ENCODE results near the gene KRTAP6-1.

Gene KRTAP6-1

GRCh38 chr21:30613836-30614235, at the start of gene KRTAP6-1:
Gene KRTAP6-1 (minus strand): TSS chr21:30613930. CDS start chr21:30613904, 26 bp downstream.
- no peak for TF ChIP-seq CTCF (IDR thresholded peaks at IDR 0.05; ENCODE audit: borderline replicate concordance, insufficient read depth, low read depth, low read length)
- no peak within 1 kb of the TSS for H3K4me3 ChIP-seq (ENCODE audit: low read depth, low read length)

GRCh38 chr21:30652891-30653290, 39.2 kb upstream of the KRTAP6-1 start:
- no peak for TF ChIP-seq CTCF (IDR thresholded peaks at IDR 0.05; ENCODE audit: borderline replicate concordance, insufficient read depth, low read depth, low read length)
- no peak overlapping the region for H3K4me3 ChIP-seq (ENCODE audit: low read depth, low read length)

- no peak for TF ChIP-seq CTCF (IDR thresholded peaks at IDR 0.05; ENCODE audit: borderline replicate concordance, insufficient read depth, low read depth, low read length)
- no peak overlapping the region for H3K4me3 ChIP-seq (ENCODE audit: low read depth, low read length)
These were observed 33.2 kb upstream of the KRTAP6-1 start for GRCh38 chr21:30646904-30647414.

GRCh38 chr21:30642564-30642963, 28.8 kb upstream of the KRTAP6-1 start, which contains the start of gene KRTAP20-3:
Gene KRTAP20-3 (plus strand): TSS chr21:30642864.
- H3K4me3 ChIP-seq (ENCODE audit: low read depth, low read length), result no peak within 1 kb of the TSS
- TF ChIP-seq CTCF (IDR thresholded peaks at IDR 0.05; ENCODE audit: borderline replicate concordance, insufficient read depth, low read depth, low read length), result no peak

- no peak for TF ChIP-seq CTCF (IDR thresholded peaks at IDR 0.05; ENCODE audit: borderline replicate concordance, insufficient read depth, low read depth, low read length)
- no peak overlapping the region for H3K4me3 ChIP-seq (ENCODE audit: low read depth, low read length)
These were observed 25.0 kb upstream of the KRTAP6-1 start for GRCh38 chr21:30638686-30639085.

GRCh38 chr21:30634906-30635305, 21.2 kb upstream of the KRTAP6-1 start, which contains the start of gene KRTAP20-2:
Gene KRTAP20-2 (plus strand): TSS chr21:30635206. CDS start chr21:30635264, 58 bp downstream.
- TF ChIP-seq CTCF (IDR thresholded peaks at IDR 0.05; ENCODE audit: borderline replicate concordance, insufficient read depth, low read depth, low read length), result no peak
- H3K4me3 ChIP-seq (ENCODE audit: low read depth, low read length), result no peak within 1 kb of the TSS

- H3K4me3 ChIP-seq (ENCODE audit: low read depth, low read length), result no peak overlapping the region
- TF ChIP-seq CTCF (IDR thresholded peaks at IDR 0.05; ENCODE audit: borderline replicate concordance, insufficient read depth, low read depth, low read length), result no peak
These were observed 15.5 kb upstream of the KRTAP6-1 start for GRCh38 chr21:30629200-30629599.

Data from GM12875 (cell line).